Diencephalon (tissue), 1 donor: ENCODE measurements around the gene KRT7. TPM values are rescaled to one million over a fixed set of nuclear protein-coding genes. Genes with fewer than 3 reads are reported as not detected.

Experiments
- total RNA-seq: library from RNA; depleted of rRNA; stranded (reverse); fragments of >200 nt; gene quantifications from one replicate; pipeline ENCODE4 v1.2.3, GENCODE V29; 2014

Gene KRT7
- total RNA-seq = not detected

GRCh38 chr12:52232674-52233461 is at the start of gene KRT7:
Gene KRT7, plus strand, starts transcription at chr12:52233243. Its CDS starts 54 bp downstream, at chr12:52233297.

GRCh38 chr12:52191841-52192791 is 40.9 kb upstream of the KRT7 start, which contains the start of gene KRT80:
Gene KRT80, minus strand, starts transcription at chr12:52192014. Its CDS starts 112 bp downstream, at chr12:52191902.

GRCh38 chr12:52274521-52275120 is 41.6 kb downstream of the KRT7 start, which contains the start of gene KRT86:
Gene KRT86, plus strand, starts transcription at chr12:52274645. Its CDS starts 27,272 bp downstream, at chr12:52301917.

GRCh38 chr12:52291267-52291935 is 58.4 kb downstream of the KRT7 start, which contains the start of gene KRT81:
Gene KRT81, minus strand, starts transcription at chr12:52291534. Its CDS starts 69 bp downstream, at chr12:52291465.

Other genes starting within 250 kb of the KRT7 start
- gene TAMALIN, start 226.3 kb upstream of the KRT7 start, total RNA-seq = 3.2 TPM
- gene NR4A1, start 181.8 kb upstream of the KRT7 start, total RNA-seq = 11.1 TPM
- 30.7 TPM for gene ATG101, start 163.3 kb upstream of the KRT7 start, total RNA-seq
- gene SMIM41, start 153.5 kb upstream of the KRT7 start, total RNA-seq = not detected
- not detected for gene KRT80, start 41.2 kb upstream of the KRT7 start, total RNA-seq
- gene KRT86, start 41.4 kb downstream of the KRT7 start, total RNA-seq = 0.46 TPM
- 0.23 TPM for gene KRT81, start 58.3 kb downstream of the KRT7 start, total RNA-seq
- not detected for gene KRT83, start 88.2 kb downstream of the KRT7 start, total RNA-seq
- gene KRT85, start 134.2 kb downstream of the KRT7 start, total RNA-seq = not detected
- gene KRT84, start 152.4 kb downstream of the KRT7 start, total RNA-seq = not detected
- not detected for gene KRT82, start 173.1 kb downstream of the KRT7 start, total RNA-seq
- not detected for gene KRT75, start 201.1 kb downstream of the KRT7 start, total RNA-seq
- not detected for gene KRT6B, start 218.9 kb downstream of the KRT7 start, total RNA-seq
- gene KRT6C, start 240.6 kb downstream of the KRT7 start, total RNA-seq = not detected